ENCODE data around the gene ZNF559.
A peak's percentile ranks its signal among the peaks of the same experiment; 100 is the strongest.

ZNF559 gene

DNA sequence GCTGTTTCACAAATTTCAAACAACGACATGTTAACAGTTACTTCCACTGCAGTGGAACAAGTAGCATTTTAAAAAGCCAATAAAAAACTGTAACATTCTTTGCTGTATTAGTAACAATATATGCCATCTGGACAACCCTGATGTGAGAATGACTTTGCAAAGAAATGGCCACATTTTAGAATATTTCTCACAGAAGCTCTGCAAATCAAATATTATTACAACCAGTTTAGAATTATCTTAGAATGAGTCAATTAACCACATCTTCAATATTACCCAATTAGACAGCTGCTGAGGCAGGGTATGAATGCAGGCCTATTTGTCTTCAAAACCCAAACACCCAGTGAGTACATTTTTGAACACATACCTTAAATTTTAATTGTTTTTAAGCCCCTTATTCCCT, 17.5 kb upstream of the ZNF559 start:
- Histone ChIP-seq H3K36me3 (ENCODE audit: insufficient read depth) (no peaks in the 10 kb centered on the region), H3K27me3 (ENCODE audit: insufficient read depth, low read depth) (no peaks in the 10 kb centered on the region), H3K4me1 (ENCODE audit: low read depth, poor library complexity, severe bottlenecking) (peaks cover 16% of the 10 kb centered on the region), H3K9ac (no peak overlapping the region), H2AFZ (ENCODE audit: low read depth) (no peak overlapping the region), H4K20me1 (ENCODE audit: insufficient read depth) (no peaks in the 10 kb centered on the region), H3K4me3 (IDR thresholded peaks at IDR 0.05; ENCODE audit: insufficient read depth, low read depth, low read length) (no peak overlapping the region), H3K4me2 (no peak overlapping the region), H3K79me2 (ENCODE audit: insufficient read depth, low read depth) (no peaks in the 10 kb centered on the region), H3K27ac (no peak overlapping the region)
- TF ChIP-seq, protein P1, sequence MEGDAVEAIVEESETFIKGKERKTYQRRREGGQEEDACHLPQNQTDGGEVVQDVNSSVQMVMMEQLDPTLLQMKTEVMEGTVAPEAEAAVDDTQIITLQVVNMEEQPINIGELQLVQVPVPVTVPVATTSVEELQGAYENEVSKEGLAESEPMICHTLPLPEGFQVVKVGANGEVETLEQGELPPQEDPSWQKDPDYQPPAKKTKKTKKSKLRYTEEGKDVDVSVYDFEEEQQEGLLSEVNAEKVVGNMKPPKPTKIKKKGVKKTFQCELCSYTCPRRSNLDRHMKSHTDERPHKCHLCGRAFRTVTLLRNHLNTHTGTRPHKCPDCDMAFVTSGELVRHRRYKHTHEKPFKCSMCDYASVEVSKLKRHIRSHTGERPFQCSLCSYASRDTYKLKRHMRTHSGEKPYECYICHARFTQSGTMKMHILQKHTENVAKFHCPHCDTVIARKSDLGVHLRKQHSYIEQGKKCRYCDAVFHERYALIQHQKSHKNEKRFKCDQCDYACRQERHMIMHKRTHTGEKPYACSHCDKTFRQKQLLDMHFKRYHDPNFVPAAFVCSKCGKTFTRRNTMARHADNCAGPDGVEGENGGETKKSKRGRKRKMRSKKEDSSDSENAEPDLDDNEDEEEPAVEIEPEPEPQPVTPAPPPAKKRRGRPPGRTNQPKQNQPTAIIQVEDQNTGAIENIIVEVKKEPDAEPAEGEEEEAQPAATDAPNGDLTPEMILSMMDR (conservative IDR thresholded peaks at IDR 0.05; ENCODE audit: low read depth, low read length) = no peak

DNA sequence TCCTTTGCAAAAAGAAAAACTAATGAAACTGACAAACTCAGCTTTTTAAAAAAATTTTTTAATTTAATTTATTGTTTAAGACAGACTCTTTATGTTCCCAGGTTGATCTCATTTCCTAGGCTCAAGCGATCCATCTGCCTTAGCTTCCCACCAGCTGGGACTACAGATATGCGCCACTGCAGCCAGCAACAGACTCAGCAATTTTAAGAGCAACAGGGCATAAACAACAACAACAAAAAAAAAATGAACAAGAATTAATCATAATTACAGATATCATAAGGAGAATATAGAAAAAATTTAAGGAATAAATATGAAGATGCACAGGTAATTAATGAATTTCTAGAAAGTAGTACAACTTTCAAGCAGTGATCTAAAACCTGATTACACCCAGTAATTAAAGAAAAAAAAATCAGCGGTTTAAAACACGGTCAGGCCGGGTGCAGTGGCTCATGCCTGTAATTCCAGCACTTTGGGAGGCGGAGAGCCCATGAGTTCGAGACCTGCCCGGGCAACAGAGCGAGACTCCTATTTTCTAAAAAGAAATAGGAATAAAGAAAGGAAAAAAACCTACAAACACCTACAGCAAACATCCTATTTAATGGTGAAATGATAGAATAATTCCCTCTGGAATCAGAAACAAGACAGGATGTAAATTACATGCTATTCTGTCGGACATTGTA, 15.7 kb upstream of the ZNF559 start:
- H3K9ac ChIP-seq = no peak overlapping the region

DNA sequence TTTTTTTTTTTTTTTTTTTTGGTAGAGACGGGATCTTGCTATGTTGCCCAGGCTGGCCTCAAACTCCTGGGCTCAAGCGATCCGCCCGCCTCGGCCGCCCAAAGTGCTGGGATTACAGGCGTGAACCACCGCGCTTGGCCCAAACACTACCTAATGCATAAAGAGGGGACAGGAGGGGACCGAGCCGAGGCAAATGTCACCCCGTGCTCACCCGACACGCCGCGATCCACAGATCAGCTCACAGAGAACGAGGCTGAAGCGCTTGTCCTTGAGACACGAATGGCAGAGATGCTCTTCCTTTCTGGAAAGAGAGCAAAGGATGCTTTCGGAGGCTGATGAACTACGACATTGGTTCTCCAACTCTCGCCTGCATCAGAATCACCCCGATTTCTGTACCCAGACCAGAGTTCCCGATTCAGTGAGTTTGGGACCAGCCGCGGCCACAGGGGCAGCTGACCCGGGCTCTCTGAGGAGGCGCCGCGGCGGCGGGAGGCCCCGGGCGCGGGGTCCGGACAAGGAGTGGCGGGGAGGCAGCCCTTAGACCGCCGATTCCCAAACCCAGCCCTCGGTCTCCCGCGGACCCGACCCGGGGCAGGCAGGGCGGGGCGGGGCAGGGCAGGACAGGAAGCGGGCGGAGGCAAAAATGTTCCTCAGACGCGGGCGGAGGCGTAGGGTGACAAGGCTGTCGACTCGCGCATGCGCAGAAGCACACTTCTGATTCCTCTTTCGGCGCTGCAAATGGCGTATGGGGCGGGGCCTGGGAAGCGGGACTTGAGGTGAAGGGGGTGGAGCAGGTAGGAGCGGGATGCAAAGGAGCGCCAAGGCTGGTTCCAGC, 14.6 kb upstream of the ZNF559 start, which contains the start of gene ZNF699:
TSS of gene ZNF699 (minus strand) at position 700 of the 835 bp plus-strand sequence. CDS start 4,719 bp downstream, outside the sequence.
- Histone ChIP-seq H3K79me2 (ENCODE audit: insufficient read depth, low read depth) (no peaks in the 10 kb centered on the region), H3K4me2 (peak within 1 kb of the TSS; percentile 43), H4K20me1 (ENCODE audit: insufficient read depth) (no peaks in the 10 kb centered on the region), H2AFZ (ENCODE audit: low read depth) (peak within 1 kb of the TSS; percentile 99), H3K9ac (peak within 1 kb of the TSS; percentile 65; the same call in 1 of the 2 replicates), H3K36me3 (ENCODE audit: insufficient read depth) (no peaks in the 10 kb centered on the region), H3K4me1 (ENCODE audit: low read depth, poor library complexity, severe bottlenecking) (peaks cover 16% of the 10 kb centered on the region), H3K27me3 (ENCODE audit: insufficient read depth, low read depth) (no peaks in the 10 kb centered on the region), H3K27ac (peak within 1 kb of the TSS; percentile 68), H3K4me3 (IDR thresholded peaks at IDR 0.05; ENCODE audit: insufficient read depth, low read depth, low read length) (no peak within 1 kb of the TSS)
- TF ChIP-seq, protein P1 (conservative IDR thresholded peaks at IDR 0.05; ENCODE audit: low read depth, low read length) = no peak

More for the DNA sequence above, 15.7 kb upstream of the ZNF559 start:
- peak overlapping the region; percentile 43; the same call in 1 of the 2 replicates for H3K4me2 ChIP-seq
- H3K4me3 ChIP-seq (IDR thresholded peaks at IDR 0.05; ENCODE audit: insufficient read depth, low read depth, low read length) = no peak overlapping the region
- H3K27me3 ChIP-seq (ENCODE audit: insufficient read depth, low read depth) = no peaks in the 10 kb centered on the region
- H3K4me1 ChIP-seq (ENCODE audit: low read depth, poor library complexity, severe bottlenecking) = peaks cover 16% of the 10 kb centered on the region
- no peaks in the 10 kb centered on the region for H3K79me2 ChIP-seq (ENCODE audit: insufficient read depth, low read depth)
- no peak overlapping the region for H3K27ac ChIP-seq
- H3K36me3 ChIP-seq (ENCODE audit: insufficient read depth) = no peaks in the 10 kb centered on the region
- H4K20me1 ChIP-seq (ENCODE audit: insufficient read depth) = no peaks in the 10 kb centered on the region
- H2AFZ ChIP-seq (ENCODE audit: low read depth) = no peak overlapping the region
- TF ChIP-seq, protein P1 (conservative IDR thresholded peaks at IDR 0.05; ENCODE audit: low read depth, low read length) = no peak

DNA sequence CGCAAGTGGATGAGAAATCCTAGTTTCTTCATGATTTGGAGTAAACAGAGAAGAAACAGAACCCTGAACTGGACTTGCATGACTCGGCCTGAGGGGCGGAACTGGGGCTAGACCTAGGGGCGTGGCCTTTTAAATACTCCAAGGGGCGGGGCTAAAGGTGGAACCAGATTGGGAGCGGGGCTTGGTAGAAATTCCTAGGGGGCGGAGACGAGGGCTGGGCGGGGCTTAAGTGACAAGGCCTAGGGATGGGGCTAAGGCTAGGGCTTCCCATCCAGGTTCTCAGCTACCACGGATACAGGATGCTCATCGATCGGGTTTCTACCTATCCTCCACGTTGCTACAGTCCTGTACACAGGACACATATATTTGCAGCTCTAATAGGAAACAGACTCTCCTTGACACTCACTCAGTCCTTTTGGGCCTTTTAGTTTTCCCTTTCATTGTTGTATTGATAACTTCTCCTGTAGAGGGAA, 14.0 kb upstream of the ZNF559 start:
- Histone ChIP-seq H3K4me3 (IDR thresholded peaks at IDR 0.05; ENCODE audit: insufficient read depth, low read depth, low read length) (no peak overlapping the region), H4K20me1 (ENCODE audit: insufficient read depth) (no peaks in the 10 kb centered on the region), H3K4me2 (peak overlapping the region; percentile 38), H3K36me3 (ENCODE audit: insufficient read depth) (no peaks in the 10 kb centered on the region), H3K27ac (peak overlapping the region; percentile 68), H3K4me1 (ENCODE audit: low read depth, poor library complexity, severe bottlenecking) (peaks cover 16% of the 10 kb centered on the region), H2AFZ (ENCODE audit: low read depth) (peak overlapping the region; percentile 99), H3K79me2 (ENCODE audit: insufficient read depth, low read depth) (no peaks in the 10 kb centered on the region), H3K27me3 (ENCODE audit: insufficient read depth, low read depth) (no peaks in the 10 kb centered on the region), H3K9ac (peak overlapping the region; percentile 65; the same call in 1 of the 2 replicates)
- TF ChIP-seq, protein P1 (conservative IDR thresholded peaks at IDR 0.05; ENCODE audit: low read depth, low read length) = no peak
